Sigmoid colon (tissue), 4 donors: ENCODE results near the gene RPTOR.

Source experiments
- EP300 ChIP-seq, 4 donors: sonication (generic); formaldehyde crosslinking; IDR thresholded peaks; one replicate each; pipeline ENCODE4 v1.6.1; 2017; ENCODE audit warnings: antibody characterized with exemption in 4 of 4
- POLR2A ChIP-seq, 2 donors: fragments of 450-650 bp; IDR thresholded peaks; one replicate each; pipeline ENCODE4 v1.6.1; 2016; ENCODE audit warnings: antibody characterized with exemption in 2 of 2, mild to moderate bottlenecking in 2 of 2, moderate library complexity in 2 of 2
- POLR2AphosphoS5 ChIP-seq, 4 donors: sonication (generic); formaldehyde crosslinking; IDR thresholded peaks; one replicate each; pipeline ENCODE4 v1.6.1; 2017; ENCODE audit warnings: antibody characterized with exemption in 4 of 4
- TF ChIP-seq, protein P1 (sequence below), 4 experiments: fragments of 450-650 bp in 3 of 4; fragments of 200-600 bp in 1 of 4; IDR thresholded peaks; one replicate each; pipeline ENCODE4 v1.5.1; 2016 to 2019; ENCODE audit warnings: antibody characterized with exemption in 4 of 4, mild to moderate bottlenecking in 3 of 4, moderate library complexity in 2 of 4

GRCh38 chr17:80895366-80895765, 350.7 kb downstream of the RPTOR start:
- TF ChIP-seq, protein P1, sequence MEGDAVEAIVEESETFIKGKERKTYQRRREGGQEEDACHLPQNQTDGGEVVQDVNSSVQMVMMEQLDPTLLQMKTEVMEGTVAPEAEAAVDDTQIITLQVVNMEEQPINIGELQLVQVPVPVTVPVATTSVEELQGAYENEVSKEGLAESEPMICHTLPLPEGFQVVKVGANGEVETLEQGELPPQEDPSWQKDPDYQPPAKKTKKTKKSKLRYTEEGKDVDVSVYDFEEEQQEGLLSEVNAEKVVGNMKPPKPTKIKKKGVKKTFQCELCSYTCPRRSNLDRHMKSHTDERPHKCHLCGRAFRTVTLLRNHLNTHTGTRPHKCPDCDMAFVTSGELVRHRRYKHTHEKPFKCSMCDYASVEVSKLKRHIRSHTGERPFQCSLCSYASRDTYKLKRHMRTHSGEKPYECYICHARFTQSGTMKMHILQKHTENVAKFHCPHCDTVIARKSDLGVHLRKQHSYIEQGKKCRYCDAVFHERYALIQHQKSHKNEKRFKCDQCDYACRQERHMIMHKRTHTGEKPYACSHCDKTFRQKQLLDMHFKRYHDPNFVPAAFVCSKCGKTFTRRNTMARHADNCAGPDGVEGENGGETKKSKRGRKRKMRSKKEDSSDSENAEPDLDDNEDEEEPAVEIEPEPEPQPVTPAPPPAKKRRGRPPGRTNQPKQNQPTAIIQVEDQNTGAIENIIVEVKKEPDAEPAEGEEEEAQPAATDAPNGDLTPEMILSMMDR (IDR thresholded peaks at IDR 0.05), result no peak
- TF ChIP-seq POLR2A (IDR thresholded peaks at IDR 0.05) (no peak), POLR2AphosphoS5 (IDR thresholded peaks at IDR 0.05) (no peak), EP300 (IDR thresholded peaks at IDR 0.05) (no peak)
